A204.1 (cell line): Measurements from ENCODE around the gene PURA.

Source experiments
- FAIRE-seq: peaks from 2 replicates; lab custom pipeline; 2012; peaks lifted over from hg19 to GRCh38; lab: Jason Lieb, UNC

PURA gene

GRCh38 chr5:140113699-140114263, at the start of gene PURA:
PURA (plus strand) TSS chr5:140114109; CDS start chr5:140114182, 73 bp downstream.
- FAIRE-seq, result no peak

- no peak for FAIRE-seq
Measured at GRCh38 chr5:140072812-140073211, 41.1 kb upstream of the PURA start.

- peak; percentile 99 for FAIRE-seq
Measured at GRCh38 chr5:140073296-140073695, 40.6 kb upstream of the PURA start.

GRCh38 chr5:140075371-140075770, 38.5 kb upstream of the PURA start:
- FAIRE-seq, result peak; percentile 96

- peak; percentile 67 for FAIRE-seq
Measured at GRCh38 chr5:140076142-140076541, 37.8 kb upstream of the PURA start.

- no peak for FAIRE-seq
Measured at GRCh38 chr5:140076788-140077187, 37.1 kb upstream of the PURA start.

GRCh38 chr5:140083120-140083519, 30.8 kb upstream of the PURA start:
- FAIRE-seq, result no peak

GRCh38 chr5:140083650-140084049, 30.3 kb upstream of the PURA start:
- no peak for FAIRE-seq

- no peak for FAIRE-seq
Measured at GRCh38 chr5:140084541-140084940, 29.4 kb upstream of the PURA start.

GRCh38 chr5:140090251-140090650, 23.7 kb upstream of the PURA start:
- no peak for FAIRE-seq

GRCh38 chr5:140093179-140093578, 20.7 kb upstream of the PURA start:
- FAIRE-seq, result no peak

- no peak for FAIRE-seq
Measured at GRCh38 chr5:140093866-140094265, 20.0 kb upstream of the PURA start.

- FAIRE-seq, result no peak
Measured at GRCh38 chr5:140094889-140095288, 19.0 kb upstream of the PURA start.

GRCh38 chr5:140101179-140101578, 12.7 kb upstream of the PURA start:
- FAIRE-seq, result no peak

GRCh38 chr5:140103154-140103553, 10.8 kb upstream of the PURA start:
- no peak for FAIRE-seq

GRCh38 chr5:140104100-140104499, 9.8 kb upstream of the PURA start:
- FAIRE-seq, result no peak

GRCh38 chr5:140106101-140106500, 7.8 kb upstream of the PURA start:
- peak; percentile 59 for FAIRE-seq

GRCh38 chr5:140106805-140107311, 7.1 kb upstream of the PURA start:
- FAIRE-seq, result no peak

- FAIRE-seq, result no peak
Measured at GRCh38 chr5:140107312-140108092, 6.4 kb upstream of the PURA start.

GRCh38 chr5:140108093-140109017, 5.6 kb upstream of the PURA start:
- no peak for FAIRE-seq

- no peak for FAIRE-seq
Measured at GRCh38 chr5:140109018-140109758, 4.7 kb upstream of the PURA start.
